Measurements from ENCODE around the gene FAM53B. TPM values are rescaled to one million over a fixed set of nuclear protein-coding genes. Genes with fewer than 3 reads are reported as not detected.
"Not testable (repeated sequence)": the region's sequence is repeated elsewhere in the genome, so short reads cannot be mapped to it uniquely, and the experiment has no call there.

The FAM53B gene
- total RNA-seq, 1 experiment from 2014 or later: 13.7 TPM

DNA sequence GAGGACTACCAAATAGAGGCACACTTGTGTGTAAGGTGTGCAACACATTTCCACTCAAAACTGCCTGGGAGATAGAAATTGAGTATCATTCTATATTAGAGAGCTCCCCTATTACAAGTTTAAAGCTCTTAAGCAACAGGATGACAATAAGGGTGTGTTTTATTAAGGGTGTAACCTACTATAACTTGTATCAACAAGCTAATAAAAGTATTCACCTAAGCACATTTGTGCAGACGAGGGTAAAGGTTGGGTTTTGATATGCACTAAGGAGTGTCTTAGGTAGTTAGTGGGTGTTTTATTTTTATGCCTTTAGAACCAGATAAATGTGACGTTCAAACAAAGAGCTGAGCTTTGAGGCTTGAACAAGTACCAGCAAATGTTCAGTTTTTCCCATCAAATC lies 2.8 kb upstream of the FAM53B start:
- POLR2A ChIA-PET: interaction anchor here (0.5 kb wide), 1 partner anchor 20 kb away, joined by 6 read pairs; no protein-coding TSS in a partner anchor
- Histone ChIP-seq H3K4me1 (peaks cover 27% of the 10 kb centered on the region), H3K9me3 (no peaks in the 10 kb centered on the region), H3K36me3 (ENCODE audit: control insufficient read depth, insufficient read depth, low read length) (peaks cover 2% of the 10 kb centered on the region; the same call in 1 of the 2 replicates), H3K4me3 (ENCODE audit: low read depth, low read length) (no peak overlapping the region), H3K27me3 (replicated peaks; ENCODE audit: control insufficient read depth, insufficient read depth, low read length) (no peaks in the 10 kb centered on the region)
- CTCF ChIA-PET: no interaction called here
- H3K9me3 Mint-ChIP-seq (ENCODE audit: unreplicated experiment): no peaks in the 10 kb centered on the region
- peaks cover 14% of the 10 kb centered on the region for H3K4me1 Mint-ChIP-seq (ENCODE audit: low read depth, unreplicated experiment)
- no peak overlapping the region for H3K27ac Mint-ChIP-seq (ENCODE audit: unreplicated experiment)
- H3K27me3 Mint-ChIP-seq (ENCODE audit: insufficient read depth, unreplicated experiment): no peaks in the 10 kb centered on the region
- intact Hi-C loops (cut with micrococcal nuclease; ENCODE audit: unreplicated experiment): no loop called here
- no peak for DNase-seq
- TF ChIP-seq, protein P1, sequence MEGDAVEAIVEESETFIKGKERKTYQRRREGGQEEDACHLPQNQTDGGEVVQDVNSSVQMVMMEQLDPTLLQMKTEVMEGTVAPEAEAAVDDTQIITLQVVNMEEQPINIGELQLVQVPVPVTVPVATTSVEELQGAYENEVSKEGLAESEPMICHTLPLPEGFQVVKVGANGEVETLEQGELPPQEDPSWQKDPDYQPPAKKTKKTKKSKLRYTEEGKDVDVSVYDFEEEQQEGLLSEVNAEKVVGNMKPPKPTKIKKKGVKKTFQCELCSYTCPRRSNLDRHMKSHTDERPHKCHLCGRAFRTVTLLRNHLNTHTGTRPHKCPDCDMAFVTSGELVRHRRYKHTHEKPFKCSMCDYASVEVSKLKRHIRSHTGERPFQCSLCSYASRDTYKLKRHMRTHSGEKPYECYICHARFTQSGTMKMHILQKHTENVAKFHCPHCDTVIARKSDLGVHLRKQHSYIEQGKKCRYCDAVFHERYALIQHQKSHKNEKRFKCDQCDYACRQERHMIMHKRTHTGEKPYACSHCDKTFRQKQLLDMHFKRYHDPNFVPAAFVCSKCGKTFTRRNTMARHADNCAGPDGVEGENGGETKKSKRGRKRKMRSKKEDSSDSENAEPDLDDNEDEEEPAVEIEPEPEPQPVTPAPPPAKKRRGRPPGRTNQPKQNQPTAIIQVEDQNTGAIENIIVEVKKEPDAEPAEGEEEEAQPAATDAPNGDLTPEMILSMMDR (IDR thresholded peaks at IDR 0.05; ENCODE audit: insufficient read depth in 1 of 2, low read depth in 1 of 2, low read length in 1 of 2, severe bottlenecking in 1 of 2, unreplicated experiment in 1 of 2): no peak
- peaks cover 10% of the 10 kb centered on the region for H3K36me3 Mint-ChIP-seq (ENCODE audit: insufficient read depth, unreplicated experiment)
- H3K4me3 Mint-ChIP-seq (ENCODE audit: unreplicated experiment): no peak overlapping the region
- no TSS peak for BruUV-seq (replicated peaks)

DNA sequence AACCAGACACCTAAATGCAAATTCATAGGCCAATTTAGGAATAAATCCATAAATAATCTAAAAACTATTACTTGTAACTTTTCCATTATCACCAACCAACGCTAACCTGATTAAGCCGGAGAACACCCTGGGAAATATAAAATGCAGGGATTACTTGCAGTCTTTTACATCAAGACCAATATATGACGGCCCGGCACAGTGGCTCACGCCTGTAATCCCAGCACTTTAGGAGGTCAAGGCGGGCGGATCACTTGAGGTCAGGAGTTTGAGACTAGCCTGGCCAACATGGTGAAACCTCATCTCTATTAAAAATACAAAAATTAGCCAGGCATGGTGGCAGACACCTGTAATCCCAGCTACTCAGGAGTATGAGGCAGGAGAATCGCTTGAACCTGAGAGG lies 2.3 kb upstream of the FAM53B start:
- POLR2A ChIA-PET: interaction anchor here (0.5 kb wide), 1 partner anchor 20 kb away, joined by 6 read pairs; no protein-coding TSS in a partner anchor
- intact Hi-C loops (cut with micrococcal nuclease; ENCODE audit: unreplicated experiment): not testable (repeated sequence)

DNA sequence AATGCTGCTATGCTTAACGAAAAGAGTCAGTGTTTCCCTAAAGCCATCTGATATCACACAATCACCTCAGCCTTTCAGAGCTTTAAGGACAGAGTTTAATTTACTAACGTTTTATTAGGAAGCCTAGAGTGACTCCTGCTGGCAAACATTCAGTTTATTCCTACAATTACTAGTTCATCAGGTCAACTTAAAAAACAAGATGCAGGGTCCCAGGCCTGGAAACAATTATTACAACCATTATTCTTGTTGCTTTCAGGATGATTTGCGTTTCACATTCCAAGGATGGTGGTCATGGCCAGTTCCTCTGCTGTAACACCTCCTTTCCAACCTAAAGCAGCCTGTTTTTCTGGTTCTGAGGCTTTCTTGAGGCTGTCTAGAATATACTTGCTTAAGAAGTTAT lies 1.5 kb upstream of the FAM53B start:
- CTCF ChIA-PET: interaction anchor here (1.0 kb wide), 2 partner anchors 14 to 40 kb away, joined by 3 to 4 read pairs; no protein-coding TSS in a partner anchor
- no peaks in the 10 kb centered on the region for H3K27me3 Mint-ChIP-seq (ENCODE audit: insufficient read depth, unreplicated experiment)
- intact Hi-C loops (cut with micrococcal nuclease; ENCODE audit: unreplicated experiment): loop anchor here (2.0 kb wide), 1 partner anchor 53 kb away; no protein-coding TSS in a partner anchor
- no TSS peak for BruUV-seq (replicated peaks)
- Histone ChIP-seq H3K4me3 (ENCODE audit: low read depth, low read length) (no peak overlapping the region), H3K36me3 (ENCODE audit: control insufficient read depth, insufficient read depth, low read length) (peaks cover 2% of the 10 kb centered on the region; the same call in 1 of the 2 replicates), H3K4me1 (peaks cover 39% of the 10 kb centered on the region), H3K9me3 (no peaks in the 10 kb centered on the region), H3K27me3 (replicated peaks; ENCODE audit: control insufficient read depth, insufficient read depth, low read length) (no peaks in the 10 kb centered on the region)
- H3K9me3 Mint-ChIP-seq (ENCODE audit: unreplicated experiment): no peaks in the 10 kb centered on the region
- peak overlapping the region; percentile 92 for H3K4me3 Mint-ChIP-seq (ENCODE audit: unreplicated experiment)
- H3K27ac Mint-ChIP-seq (ENCODE audit: unreplicated experiment): peak overlapping the region; percentile 35
- POLR2A ChIA-PET: no interaction called here
- peaks cover 21% of the 10 kb centered on the region for H3K4me1 Mint-ChIP-seq (ENCODE audit: low read depth, unreplicated experiment)
- TF ChIP-seq, protein P1 (IDR thresholded peaks at IDR 0.05; ENCODE audit: insufficient read depth in 1 of 2, low read depth in 1 of 2, low read length in 1 of 2, severe bottlenecking in 1 of 2, unreplicated experiment in 1 of 2): peak; percentile 32 to 38
- DNase-seq: peak in 1 of 2 experiments; percentile 34
- H3K36me3 Mint-ChIP-seq (ENCODE audit: insufficient read depth, unreplicated experiment): peaks cover 10% of the 10 kb centered on the region

More for the DNA sequence above, 2.3 kb upstream of the FAM53B start:
- not testable (repeated sequence) for H3K36me3 ChIP-seq (ENCODE audit: control insufficient read depth, insufficient read depth, low read length); H3K4me3 ChIP-seq (ENCODE audit: low read depth, low read length); H3K27me3 Mint-ChIP-seq (ENCODE audit: insufficient read depth, unreplicated experiment); DNase-seq; H3K9me3 Mint-ChIP-seq (ENCODE audit: unreplicated experiment); H3K9me3 ChIP-seq; H3K4me3 Mint-ChIP-seq (ENCODE audit: unreplicated experiment); H3K36me3 Mint-ChIP-seq (ENCODE audit: insufficient read depth, unreplicated experiment); BruUV-seq (replicated peaks); H3K27me3 ChIP-seq (replicated peaks; ENCODE audit: control insufficient read depth, insufficient read depth, low read length)
- CTCF ChIA-PET: interaction anchor here (1.0 kb wide), 1 partner anchor 13 kb away, joined by 3 read pairs; no protein-coding TSS in a partner anchor
- Mint-ChIP-seq H3K27ac (ENCODE audit: unreplicated experiment) (peak overlapping the region; percentile 35), H3K4me1 (ENCODE audit: low read depth, unreplicated experiment) (peaks cover 17% of the 10 kb centered on the region)
- peaks cover 33% of the 10 kb centered on the region for H3K4me1 ChIP-seq
